Right lobe of liver (tissue), 6 donors: ENCODE results near the gene PTH2. TPM values are rescaled to one million over a fixed set of nuclear protein-coding genes. Genes with fewer than 3 reads are reported as not detected.

Experiments
- ATAC-seq, 4 donors: fragments of 200-7000 bp; cut with Tn5 transposase; one replicate each; pipeline ENCODE4 v1.9.1; 2020; ENCODE audit warnings: mild to moderate bottlenecking in 4 of 4, moderate library complexity in 4 of 4
- DNase-seq, 3 donors: peaks; one replicate each; pipeline ENCODE4 v3.0.0-alpha.2; 2020
- H3K27ac ChIP-seq, 3 donors: fragments of 200-600 bp; one replicate each; pipeline ENCODE4 v1.8.0; 2022
- H3K27me3 ChIP-seq, 2 donors: fragments of 200-600 bp; one replicate each; pipeline ENCODE4 v1.8.0; 2022
- H3K36me3 ChIP-seq, 4 donors: fragments of 200-600 bp; sonication (generic) in 1 of 4; one replicate each; pipeline versions ENCODE4 v1.5.1 to v1.8.0; 2017 to 2022; ENCODE audit warnings: control low read depth in 1 of 4
- H3K4me1 ChIP-seq, 4 donors: fragments of 200-600 bp; sonication (generic) in 1 of 4; one replicate each; pipeline versions ENCODE4 v1.5.1 to v1.8.0; 2017 to 2022; ENCODE audit warnings: control low read depth in 1 of 4
- H3K4me3 ChIP-seq, 3 donors: fragments of 200-600 bp; one replicate each; pipeline ENCODE4 v1.8.0; 2022
- H3K9me3 ChIP-seq, 4 donors: fragments of 200-600 bp; sonication (generic) in 1 of 4; one replicate each; pipeline versions ENCODE4 v1.5.1 to v1.8.0; 2017 to 2022; ENCODE audit warnings: control low read depth in 1 of 4
- POLR2A ChIP-seq: fragments of 450-650 bp; IDR thresholded peaks from one replicate; pipeline ENCODE4 v1.6.1; 2017; ENCODE audit warnings: antibody characterized with exemption, mild to moderate bottlenecking
- WGBS: methylation state at CpG from one replicate; pipeline ENCODE4 v1.1.6; 2018; ENCODE audit warnings: low coverage, low lambda C conversion rate; ENCODE audit not compliant: insufficient coverage; ENCODE audit errors: missing lambda C conversion rate; 5-methylcytosine and 5-hydroxymethylcytosine counted together
- intact Hi-C, 2 donors: fragments of 100-400 bp; cut with DNase I; formaldehyde crosslinking; loops; one replicate each; pipeline versions ENCODE4 v1.11.2 to v1.14.1; 2022
- total RNA-seq, 6 experiments: library from RNA; depleted of rRNA in 2 of 6; stranded (reverse); fragments of >200 nt in 2 of 6; fragmentation: NEBNext Ultra II Directional in 3 of 6; extraction: Animal tissue kit (Norgen Biotek cat#: 25700) in 3 of 6; gene quantifications; one replicate each; pipeline versions ENCODE4 v1.1.0 to v1.2.4, GENCODE V29; 2016 to 2023
- TF ChIP-seq, protein P1 (sequence below), 4 donors: fragments of 200-600 bp in 3 of 4; fragments of 450-650 bp in 1 of 4; IDR thresholded peaks; one replicate each; pipeline versions ENCODE4 v1.5.1 to v1.8.0; 2016 to 2022; ENCODE audit warnings: antibody characterized with exemption in 4 of 4, mild to moderate bottlenecking in 2 of 4
- donor health status: DM: no; HTN: yes; CAD: no.
- donor health status: DM: no; HTN: no; CAD: no.
- donor health status: DM: no; HTN: no; CAD: no.
- donor health status: DM: no; HTN: yes; CAD: no.
- donor health status: DM: no; HTN: yes; CAD: no.

PTH2 gene
- total RNA-seq, 6 experiments from 2014 or later, result not detected

DNA sequence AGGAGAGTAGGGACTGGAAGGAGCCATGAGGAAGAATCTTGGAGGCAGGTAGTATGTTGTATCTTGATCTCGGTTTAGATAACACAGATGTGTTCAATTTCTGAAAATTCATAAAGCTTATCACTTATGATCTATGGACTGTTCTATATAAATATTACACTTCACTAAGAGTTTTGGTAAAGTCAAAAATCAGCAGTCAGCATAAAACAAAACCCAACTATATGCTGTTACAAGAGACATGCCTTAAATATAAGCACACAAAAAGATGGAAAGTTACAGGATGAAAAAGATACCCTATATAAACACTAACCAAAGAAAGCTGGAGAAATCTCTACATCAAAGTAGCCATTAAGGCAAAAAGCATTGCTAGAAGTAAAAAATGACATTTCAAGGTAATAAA is 39.6 kb downstream of the PTH2 start:
- ATAC-seq, result no peak
- no peaks in the 10 kb centered on the region for H3K4me1 ChIP-seq
- TF ChIP-seq POLR2A, result no peak
- TF ChIP-seq, protein P1, sequence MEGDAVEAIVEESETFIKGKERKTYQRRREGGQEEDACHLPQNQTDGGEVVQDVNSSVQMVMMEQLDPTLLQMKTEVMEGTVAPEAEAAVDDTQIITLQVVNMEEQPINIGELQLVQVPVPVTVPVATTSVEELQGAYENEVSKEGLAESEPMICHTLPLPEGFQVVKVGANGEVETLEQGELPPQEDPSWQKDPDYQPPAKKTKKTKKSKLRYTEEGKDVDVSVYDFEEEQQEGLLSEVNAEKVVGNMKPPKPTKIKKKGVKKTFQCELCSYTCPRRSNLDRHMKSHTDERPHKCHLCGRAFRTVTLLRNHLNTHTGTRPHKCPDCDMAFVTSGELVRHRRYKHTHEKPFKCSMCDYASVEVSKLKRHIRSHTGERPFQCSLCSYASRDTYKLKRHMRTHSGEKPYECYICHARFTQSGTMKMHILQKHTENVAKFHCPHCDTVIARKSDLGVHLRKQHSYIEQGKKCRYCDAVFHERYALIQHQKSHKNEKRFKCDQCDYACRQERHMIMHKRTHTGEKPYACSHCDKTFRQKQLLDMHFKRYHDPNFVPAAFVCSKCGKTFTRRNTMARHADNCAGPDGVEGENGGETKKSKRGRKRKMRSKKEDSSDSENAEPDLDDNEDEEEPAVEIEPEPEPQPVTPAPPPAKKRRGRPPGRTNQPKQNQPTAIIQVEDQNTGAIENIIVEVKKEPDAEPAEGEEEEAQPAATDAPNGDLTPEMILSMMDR (IDR thresholded peaks at IDR 0.05), result no peak

DNA sequence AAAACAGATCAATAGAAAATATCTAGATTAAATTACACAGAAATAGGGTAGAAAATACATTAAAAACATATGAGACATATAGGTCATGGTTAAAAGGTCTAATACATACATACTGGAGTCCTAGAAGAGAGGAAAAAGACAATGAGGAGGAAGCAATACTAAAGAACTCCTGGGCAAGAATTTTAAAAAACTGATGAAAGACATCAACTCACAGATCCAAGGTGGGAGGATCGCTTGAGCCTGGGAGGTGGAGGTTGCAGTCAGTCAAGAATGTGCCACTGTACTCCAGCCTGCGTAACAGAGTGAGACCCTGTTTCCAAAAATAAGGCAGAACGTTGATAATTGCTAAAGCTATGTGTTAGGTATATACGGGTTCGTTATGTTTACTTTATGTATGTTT is 40.6 kb downstream of the PTH2 start:
- Histone ChIP-seq H3K9me3 (peaks cover 0 to 3% (median 0%) of the 10 kb centered on the region in 4 donors), H3K27me3 (no peaks in the 10 kb centered on the region), H3K4me3 (no peak overlapping the region), H3K4me1 (no peaks in the 10 kb centered on the region), H3K36me3 (no peaks in the 10 kb centered on the region), H3K27ac (no peak overlapping the region)
- ATAC-seq, result no peak
- intact Hi-C loops, result no loop called here
- no peak for DNase-seq
- WGBS, result 78% methylated on average over 5 of the region's 5 CpGs
- TF ChIP-seq POLR2A, result no peak
- TF ChIP-seq, protein P1 (IDR thresholded peaks at IDR 0.05), result no peak

More for the DNA sequence above, 39.6 kb downstream of the PTH2 start:
- Histone ChIP-seq H3K27ac (no peak overlapping the region), H3K9me3 (peaks cover 0 to 3% (median 0%) of the 10 kb centered on the region in 4 donors), H3K36me3 (no peaks in the 10 kb centered on the region), H3K4me3 (no peak overlapping the region), H3K27me3 (no peaks in the 10 kb centered on the region)
- 0% methylated on average over 1 of the region's 1 CpG for WGBS
- DNase-seq, result no peak
- intact Hi-C loops, result no loop called here

DNA sequence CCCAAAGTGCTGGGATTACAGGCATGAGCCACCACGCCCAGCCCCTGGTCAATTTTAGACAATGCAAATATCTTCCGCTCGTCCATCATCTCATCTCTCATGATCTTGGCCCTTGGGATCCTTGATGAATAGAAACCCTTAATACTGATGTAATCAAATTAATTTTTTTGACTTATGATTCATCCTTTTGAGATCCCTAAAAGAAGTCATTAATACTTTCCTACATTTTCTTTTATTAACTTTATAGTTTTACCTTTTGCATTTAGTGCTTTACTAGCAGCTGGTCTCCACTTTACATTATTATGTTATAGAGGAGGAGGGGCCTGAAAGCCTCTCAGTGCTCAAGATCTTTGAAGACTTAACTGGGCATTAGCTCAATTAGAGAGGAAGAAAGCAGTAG is 42.9 kb downstream of the PTH2 start:
- Histone ChIP-seq H3K9me3 (peaks cover 0 to 3% (median 0%) of the 10 kb centered on the region in 4 donors), H3K4me1 (no peaks in the 10 kb centered on the region), H3K36me3 (no peaks in the 10 kb centered on the region), H3K27ac (no peak overlapping the region), H3K27me3 (no peaks in the 10 kb centered on the region), H3K4me3 (no peak overlapping the region)
- no peak for ATAC-seq
- 88% methylated on average over 3 of the region's 3 CpGs for WGBS
- intact Hi-C loops, result no loop called here
- TF ChIP-seq, protein P1 (IDR thresholded peaks at IDR 0.05), result no peak
- no peak for TF ChIP-seq POLR2A
- no peak for DNase-seq

DNA sequence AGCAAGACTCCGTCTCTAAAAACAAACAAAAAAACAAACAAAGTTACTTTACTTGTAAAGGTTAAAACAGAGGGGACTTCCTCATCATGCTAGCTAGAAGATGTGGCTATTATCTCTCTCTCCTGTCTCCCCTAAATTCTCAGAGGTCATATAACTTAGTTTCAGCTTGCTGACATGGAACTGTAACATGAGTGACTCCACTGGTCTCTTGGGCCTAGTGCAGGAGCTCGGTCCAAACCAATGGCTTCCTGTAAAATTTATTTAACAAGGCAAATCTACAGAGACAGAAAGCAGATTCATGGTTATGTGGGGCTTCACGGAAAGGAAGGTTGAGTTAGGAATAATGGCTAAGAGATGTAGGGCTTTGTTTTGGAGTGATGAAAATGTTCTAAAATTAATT is 44.7 kb downstream of the PTH2 start:
- Histone ChIP-seq H3K9me3 (peaks cover 0 to 3% (median 0%) of the 10 kb centered on the region in 4 donors), H3K36me3 (no peaks in the 10 kb centered on the region), H3K4me1 (no peaks in the 10 kb centered on the region), H3K27me3 (no peaks in the 10 kb centered on the region), H3K4me3 (no peak overlapping the region), H3K27ac (no peak overlapping the region)
- TF ChIP-seq POLR2A, result no peak
- TF ChIP-seq, protein P1 (IDR thresholded peaks at IDR 0.05), result no peak
- DNase-seq (no peak), ATAC-seq (no peak)
- intact Hi-C loops, result no loop called here
- 72% methylated on average over 3 of the region's 3 CpGs for WGBS
